Measurements from ENCODE around the gene MARCHF2.
"Not testable (repeated sequence)": the region's sequence is repeated elsewhere in the genome, so short reads cannot be mapped to it uniquely, and the experiment has no call there.

MARCHF2 gene

DNA sequence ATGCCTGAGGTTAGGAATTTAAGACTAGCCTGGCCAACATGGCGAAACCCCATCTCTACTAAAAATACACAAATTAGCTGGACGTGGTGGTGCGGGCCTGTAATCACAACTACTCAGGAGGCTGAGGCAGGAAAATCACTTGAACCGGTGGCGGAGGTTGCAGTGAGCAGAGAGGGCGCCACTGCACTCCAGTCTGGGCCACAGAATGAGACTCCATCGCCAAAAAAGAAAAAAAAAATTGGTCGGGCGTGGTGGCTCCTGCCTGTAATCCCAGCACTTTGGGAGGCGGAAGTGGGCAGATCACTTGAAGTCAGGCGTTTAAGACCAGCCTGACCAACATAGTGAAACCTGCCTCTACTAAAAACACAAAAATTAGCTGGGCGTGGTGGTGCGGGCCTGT lies 2.4 kb upstream of the MARCHF2 start:
- DNase-seq (ENCODE audit: low read depth) = not testable (repeated sequence)

GRCh38 chr19:8413629-8413995 lies 507 bp downstream of the MARCHF2 start:
- DNase-seq (ENCODE audit: low read depth) = no peak

DNA sequence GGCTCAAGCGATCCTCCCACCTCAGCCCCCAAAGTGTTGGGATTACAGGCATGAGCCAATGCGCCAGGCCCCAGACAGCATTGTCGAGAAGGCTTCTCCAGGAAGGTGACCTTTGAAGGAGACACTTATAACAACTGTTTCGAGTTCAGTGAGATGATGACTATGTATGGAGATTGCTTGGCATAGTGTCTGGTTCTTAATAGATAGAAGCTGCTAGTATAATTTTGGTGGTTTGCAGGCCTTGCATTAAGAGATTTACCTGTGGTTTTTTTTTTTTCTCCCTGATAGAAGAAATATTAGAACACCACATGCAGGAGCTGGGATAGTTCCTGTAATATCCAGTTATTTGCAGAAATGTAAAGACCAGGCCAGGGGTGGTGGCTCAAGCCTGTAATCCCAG lies 3.7 kb downstream of the MARCHF2 start:
- DNase-seq (ENCODE audit: low read depth) = no peak

DNA sequence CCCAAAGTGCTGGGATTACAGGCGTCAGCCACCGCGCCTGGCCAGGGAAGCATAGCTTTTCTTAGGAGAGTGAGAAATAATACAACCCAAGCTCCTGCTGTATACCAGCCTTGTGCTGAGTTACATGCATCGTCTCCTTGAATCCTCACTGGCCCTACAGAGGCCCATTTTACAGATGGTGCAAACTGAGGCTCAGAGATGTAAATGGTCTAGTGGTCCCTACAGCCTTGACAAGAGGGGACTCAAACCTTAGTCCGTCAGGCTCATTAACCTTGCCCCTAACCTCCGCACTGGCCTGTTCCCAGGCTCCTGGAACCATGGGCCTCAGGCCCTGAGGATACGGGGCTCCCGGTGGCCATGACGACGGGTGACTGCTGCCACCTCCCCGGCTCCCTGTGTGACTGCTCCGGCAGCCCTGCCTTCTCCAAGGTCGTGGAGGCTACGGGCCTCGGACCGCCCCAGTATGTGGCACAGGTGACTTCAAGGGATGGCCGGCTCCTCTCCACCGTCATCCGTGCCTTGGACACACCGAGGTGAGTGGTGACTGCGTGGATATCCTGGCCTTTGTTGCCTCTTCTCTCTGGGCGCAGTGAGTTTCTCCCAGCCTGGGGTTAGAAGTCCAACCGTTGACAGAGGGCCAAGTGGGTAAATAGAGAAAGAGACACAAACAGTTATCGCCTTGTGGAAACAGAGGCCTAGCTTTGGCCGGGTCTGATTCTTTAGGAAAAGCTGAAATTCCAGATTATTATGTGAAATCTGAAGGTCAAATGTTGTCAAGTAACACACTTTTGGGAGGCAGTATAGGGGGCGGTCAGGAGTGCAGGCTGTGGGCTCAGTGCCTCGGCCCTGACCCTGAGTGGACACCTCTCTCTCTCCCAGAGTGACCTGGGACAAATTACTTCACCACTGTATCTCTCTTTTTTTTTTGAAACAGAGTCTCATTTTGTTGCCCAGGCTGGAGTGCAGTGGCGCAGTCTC lies 8.7 kb downstream of the MARCHF2 start:
- DNase-seq (ENCODE audit: low read depth) = no peak

DNA sequence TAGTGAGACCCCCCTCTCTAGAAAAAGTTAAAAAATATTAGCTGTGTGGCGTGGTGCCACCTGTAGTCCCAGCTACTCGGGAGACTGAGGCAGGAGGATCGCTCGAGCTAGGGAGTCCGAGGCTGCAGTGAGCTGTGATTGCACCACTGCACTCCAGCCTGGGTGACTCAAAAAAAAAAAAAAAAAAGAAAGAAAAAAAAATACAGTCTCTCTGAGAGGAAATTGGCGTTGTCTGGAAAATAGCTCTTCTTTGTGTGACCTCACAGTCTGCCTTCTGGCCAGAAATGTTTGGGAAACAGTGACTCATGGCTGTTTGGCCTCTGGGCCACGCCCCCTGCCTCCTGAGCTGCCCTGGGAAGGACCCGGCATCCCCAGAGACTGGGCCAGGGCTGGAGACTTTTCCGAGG lies 10.7 kb downstream of the MARCHF2 start:
- DNase-seq (ENCODE audit: low read depth) = no peak

GRCh38 chr19:8425331-8425730 lies 12.2 kb downstream of the MARCHF2 start:
- DNase-seq (ENCODE audit: low read depth) = not testable (repeated sequence)

DNA sequence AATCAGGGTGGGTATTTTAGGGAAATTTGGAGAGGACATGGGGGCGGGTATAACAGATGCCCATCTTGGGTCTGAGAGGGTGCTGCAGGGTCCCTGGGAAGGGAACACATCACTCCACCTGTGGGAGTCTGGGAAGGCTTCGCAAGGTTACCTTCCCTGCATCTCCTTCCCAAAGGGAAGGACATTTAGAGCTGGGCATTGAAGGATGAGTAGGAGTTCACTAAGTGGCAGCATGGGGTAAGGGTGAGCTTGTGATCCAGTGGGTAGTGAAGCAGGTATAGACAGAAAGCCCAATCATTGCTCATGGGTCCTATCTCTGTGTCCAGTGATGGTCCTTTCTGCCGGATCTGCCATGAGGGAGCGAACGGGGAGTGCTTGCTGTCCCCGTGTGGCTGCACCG lies 13.2 kb downstream of the MARCHF2 start:
- DNase-seq (ENCODE audit: low read depth) = no peak

- DNase-seq (ENCODE audit: low read depth) = no peak
Measured at GRCh38 chr19:8429044-8429443, 15.9 kb downstream of the MARCHF2 start.

GRCh38 chr19:8429826-8430225 lies 16.7 kb downstream of the MARCHF2 start:
- DNase-seq (ENCODE audit: low read depth) = no peak

DNA sequence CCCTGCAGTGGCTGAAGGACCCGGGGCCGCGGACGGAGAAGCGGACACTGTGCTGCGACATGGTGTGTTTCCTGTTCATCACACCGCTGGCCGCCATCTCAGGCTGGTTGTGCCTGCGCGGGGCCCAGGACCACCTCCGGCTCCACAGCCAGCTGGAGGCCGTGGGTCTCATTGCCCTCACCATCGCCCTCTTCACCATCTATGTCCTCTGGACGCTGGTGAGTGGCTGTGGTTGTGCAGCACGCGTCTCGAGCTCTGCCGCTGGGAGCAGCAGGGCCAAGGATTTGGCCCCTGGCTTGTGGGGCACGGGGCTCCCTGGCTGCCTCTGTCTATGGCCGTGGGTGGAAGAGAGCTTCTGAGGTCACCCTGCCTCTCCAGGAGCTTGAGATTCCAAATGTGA lies 17.5 kb downstream of the MARCHF2 start:
- no peak for DNase-seq (ENCODE audit: low read depth)

- no peak for DNase-seq (ENCODE audit: low read depth)
Measured at GRCh38 chr19:8438236-8438635, 25.1 kb downstream of the MARCHF2 start.

GRCh38 chr19:8441725-8442544 lies 28.8 kb downstream of the MARCHF2 start:
- no peak for DNase-seq (ENCODE audit: low read depth)

- DNase-seq (ENCODE audit: low read depth) = not testable (repeated sequence)
Measured at GRCh38 chr19:8444140-8444676, 31.1 kb downstream of the MARCHF2 start.

GRCh38 chr19:8444677-8445487 lies 31.8 kb downstream of the MARCHF2 start, which contains the start of gene HNRNPM:
TSS of gene HNRNPM (plus strand) at chr19:8444975. CDS start at chr19:8444999, 24 bp downstream.
- peak; percentile 100 for DNase-seq (ENCODE audit: low read depth)

GRCh38 chr19:8445488-8446001 lies 32.4 kb downstream of the MARCHF2 start:
- peak; percentile 2 for DNase-seq (ENCODE audit: low read depth)

DNA sequence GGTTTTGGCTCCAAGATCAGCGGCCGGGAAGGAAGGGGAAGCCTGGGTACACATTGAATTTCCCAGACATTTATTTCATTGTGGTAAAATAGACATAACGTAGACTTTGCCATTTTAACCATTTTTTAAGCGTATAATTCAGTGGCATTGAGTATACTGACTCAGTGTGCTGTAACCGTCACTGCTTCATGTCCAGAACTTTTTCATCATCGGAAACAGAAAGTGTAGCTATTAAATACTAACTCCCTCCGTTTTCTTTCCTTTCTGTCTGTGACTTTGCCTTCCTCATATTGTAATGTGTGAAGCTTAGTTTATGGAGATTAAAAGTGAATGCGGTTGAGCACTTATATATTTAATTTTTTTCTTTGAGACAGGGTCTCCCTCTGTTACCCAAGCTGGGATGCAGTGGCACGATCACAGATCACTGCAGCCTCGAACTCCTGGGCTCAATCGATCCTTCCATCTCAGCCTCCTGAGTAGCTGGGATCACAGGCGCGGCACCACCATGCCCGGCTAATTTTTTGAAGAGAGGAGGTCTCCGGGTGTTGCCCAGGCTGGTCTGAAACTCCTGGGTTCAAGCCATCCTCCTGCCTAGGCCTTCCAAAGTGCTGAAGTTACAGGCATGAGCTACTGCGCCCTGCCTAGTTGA lies 33.1 kb downstream of the MARCHF2 start:
- no peak for DNase-seq (ENCODE audit: low read depth)

DNA sequence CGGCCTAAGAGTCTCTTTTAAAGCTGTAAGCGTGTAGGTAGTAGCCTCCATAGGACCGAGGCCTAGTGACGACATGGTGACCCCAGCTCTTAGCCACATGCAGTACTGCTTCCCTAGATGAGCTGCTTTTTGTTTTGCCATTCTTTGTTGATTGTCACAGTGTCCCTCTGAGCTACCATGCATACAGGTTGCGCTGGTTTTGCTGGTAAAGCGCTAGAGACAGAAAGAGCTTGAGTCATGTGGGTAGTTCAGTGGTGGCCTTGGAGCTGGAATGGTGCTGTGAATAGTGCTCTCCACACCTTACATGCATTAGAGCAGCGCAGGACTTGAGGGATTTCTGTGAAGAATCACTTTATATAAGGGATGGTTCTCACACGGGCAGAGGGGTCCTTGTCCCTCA lies 36.7 kb downstream of the MARCHF2 start:
- DNase-seq (ENCODE audit: low read depth) = no peak

DNA sequence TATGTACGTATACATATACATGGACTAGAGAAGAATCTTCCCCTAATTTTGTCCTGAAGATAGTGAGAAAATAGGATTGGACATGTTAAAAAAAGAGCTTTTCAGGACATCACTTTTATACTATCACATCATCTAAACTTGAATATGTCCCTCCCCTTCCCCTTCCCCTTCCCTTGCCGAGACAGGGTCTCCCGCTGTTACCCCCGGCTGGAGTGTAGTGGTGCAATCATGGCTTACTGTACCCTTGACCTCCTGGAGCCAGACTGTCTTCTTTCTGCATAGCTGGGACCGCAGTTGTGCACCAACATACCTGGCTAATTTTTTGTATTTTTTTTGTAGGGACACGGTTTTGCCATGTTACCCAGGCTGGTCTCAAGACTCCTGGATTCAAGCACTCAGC lies 38.3 kb downstream of the MARCHF2 start:
- DNase-seq (ENCODE audit: low read depth) = no peak

GRCh38 chr19:8451885-8452284 lies 38.8 kb downstream of the MARCHF2 start:
- DNase-seq (ENCODE audit: low read depth) = no peak

GRCh38 chr19:8452446-8453123 lies 39.5 kb downstream of the MARCHF2 start:
- DNase-seq (ENCODE audit: low read depth) = no peak
